Measurements from ENCODE around the gene PTPN21. TPM values are rescaled to one million over a fixed set of nuclear protein-coding genes. Genes with fewer than 3 reads are reported as not detected.

PTPN21 gene
- total and polyA plus RNA-seq, 9 of the 15 experiments (the other 6 are each of a cell fraction or from before 2014, with no cell fraction given), result 0.06 to 1.9 (median 0.94) TPM

- TF ChIP-seq NR2C1 (IDR thresholded peaks at IDR 0.05) (no peak), NR2C1 (tag; IDR thresholded peaks at IDR 0.05) (no peak), ZSCAN32 (CRISPR knock-in tag; IDR thresholded peaks at IDR 0.05) (no peak), ZNF165 (CRISPR knock-in tag; IDR thresholded peaks at IDR 0.05; ENCODE audit: borderline replicate concordance) (no peak), NFE2 (IDR thresholded peaks at IDR 0.05; ENCODE audit: low read depth) (no peak), POLR2AphosphoS5 (IDR thresholded peaks at IDR 0.05; ENCODE audit: control insufficient read depth, insufficient read depth, low read depth, low read length) (peak; percentile 61; the same call in 1 of the 2 replicates), ZBTB17 (CRISPR knock-in tag; IDR thresholded peaks at IDR 0.05) (no peak), FOXK1 (CRISPR knock-in tag; IDR thresholded peaks at IDR 0.05; ENCODE audit: borderline replicate concordance) (no peak), CREBBP (IDR thresholded peaks at IDR 0.05; ENCODE audit: low read depth, low read length) (no peak), HNRNPLL (IDR thresholded peaks at IDR 0.05; ENCODE audit: low read depth, low read length, poor library complexity, severe bottlenecking) (peak; percentile 98), ZNF644 (tag; IDR thresholded peaks at IDR 0.05; ENCODE audit: low read depth) (no peak), ESRRA (IDR thresholded peaks at IDR 0.05; ENCODE audit: borderline replicate concordance, low read depth) (no peak), MECOM (CRISPR knock-in tag; IDR thresholded peaks at IDR 0.05) (no peak), CCNT2 (IDR thresholded peaks at IDR 0.05; ENCODE audit: borderline replicate concordance, extremely low read depth, insufficient read length, low read depth, low read length) (peak; percentile 16), ZNF134 (CRISPR knock-in tag; conservative IDR thresholded peaks at IDR 0.05) (no peak), TGIF2 (CRISPR knock-in tag; IDR thresholded peaks at IDR 0.05) (no peak), HNRNPL (IDR thresholded peaks at IDR 0.05; ENCODE audit: low read depth, low read length) (no peak), ZBTB40 (IDR thresholded peaks at IDR 0.05) (no peak), ZBTB40 (CRISPR knock-in tag; IDR thresholded peaks at IDR 0.05) (no peak), ZBTB8A (IDR thresholded peaks at IDR 0.05; ENCODE audit: partially characterized antibody) (no peak), ZNF589 (CRISPR knock-in tag; IDR thresholded peaks at IDR 0.05; ENCODE audit: low read depth) (no peak)
Observed at GRCh38 chr14:88562831-88563686, 8.3 kb upstream of the PTPN21 start, which contains the start of gene ZC3H14 (continued).
